Cardiac septum (tissue), 1 donor: ENCODE measurements around the gene DMAP1. TPM values are rescaled to one million over a fixed set of nuclear protein-coding genes. Genes with fewer than 3 reads are reported as not detected.

Source experiments
- DNase-seq: peaks from one replicate; pipeline ENCODE4 v3.0.0-alpha.2; 2020; ENCODE audit warnings: low spot score
- intact Hi-C: fragments of 100-400 bp; cut with DNase I; formaldehyde crosslinking; loops from one replicate; pipeline ENCODE4 v1.14.0; 2022
- total RNA-seq: library from RNA; stranded (reverse); fragmentation: NEBNext Ultra II Directional; extraction: Animal tissue kit (Norgen Biotek cat#: 25700); gene quantifications from one replicate; pipeline ENCODE4 v1.2.1, GENCODE V29; 2021
- donor health status: DM: no; HTN: no; CAD: no.

The DMAP1 gene
- total RNA-seq, 1 donor from 2014 or later = 27.7 TPM

DNA sequence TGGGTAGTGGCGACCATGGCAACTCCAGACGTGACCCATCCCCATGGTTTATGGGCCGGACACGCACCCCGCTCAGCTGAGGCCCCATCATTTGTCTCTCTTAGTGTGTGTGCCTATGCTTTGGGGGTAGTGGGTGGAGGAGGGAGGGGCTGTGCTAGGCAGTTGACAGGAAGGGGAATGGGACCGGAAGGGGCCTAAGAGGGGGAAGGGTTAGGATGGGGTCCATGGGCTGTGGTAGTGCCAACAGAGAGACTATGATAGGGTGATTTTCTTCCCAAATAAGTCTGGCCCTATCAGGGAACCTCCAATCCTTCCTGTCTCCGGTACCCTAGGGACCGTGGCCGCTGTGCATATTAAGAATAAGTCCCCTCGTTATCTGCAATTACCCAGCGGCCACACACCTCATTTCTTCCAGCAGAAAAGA is 9.9 kb downstream of the DMAP1 start:
- intact Hi-C loops = no loop called here

DNA sequence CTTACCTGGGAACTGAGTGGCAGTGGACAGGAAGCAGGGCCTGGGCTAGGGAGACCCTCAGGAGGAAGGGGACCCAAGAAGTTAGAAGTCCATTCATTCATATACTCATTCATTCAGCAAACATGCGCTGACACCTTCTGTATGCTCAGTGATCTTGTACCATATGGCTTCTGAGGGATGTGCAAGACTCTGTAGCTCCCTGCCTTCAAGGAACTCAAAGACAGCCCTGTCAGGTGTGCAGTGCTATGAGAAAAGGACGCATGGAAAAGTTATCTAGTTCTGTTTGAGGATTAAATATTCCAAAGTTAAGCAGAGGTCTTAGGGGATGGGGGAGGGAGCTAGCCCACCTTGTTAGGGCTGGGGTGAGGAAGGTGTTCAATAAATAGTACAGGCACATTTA is 12.5 kb downstream of the DMAP1 start:
- intact Hi-C loops = no loop called here
- DNase-seq = no peak

More for the DNA sequence above, 9.9 kb downstream of the DMAP1 start:
- no peak for DNase-seq

DNA sequence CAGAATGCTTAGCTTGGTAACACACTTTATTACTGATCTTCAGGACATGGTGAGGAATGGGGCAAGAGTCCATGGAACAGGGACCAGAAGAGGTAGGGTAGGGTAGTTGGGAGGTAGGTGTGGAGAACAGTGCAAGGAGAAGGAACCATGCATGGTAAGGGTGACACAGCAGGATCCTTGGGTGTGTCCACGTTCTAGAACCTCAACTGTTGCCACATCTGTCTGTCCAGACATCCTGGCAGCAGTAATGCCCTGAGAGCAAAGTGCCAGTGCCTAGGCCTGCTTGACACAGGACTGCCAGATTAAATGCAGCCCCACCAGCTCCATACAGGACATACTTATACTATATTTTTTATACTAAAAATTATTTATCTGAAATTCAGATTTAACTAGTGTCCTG is 13.9 kb downstream of the DMAP1 start:
- intact Hi-C loops = no loop called here
- peak; percentile 77 for DNase-seq

DNA sequence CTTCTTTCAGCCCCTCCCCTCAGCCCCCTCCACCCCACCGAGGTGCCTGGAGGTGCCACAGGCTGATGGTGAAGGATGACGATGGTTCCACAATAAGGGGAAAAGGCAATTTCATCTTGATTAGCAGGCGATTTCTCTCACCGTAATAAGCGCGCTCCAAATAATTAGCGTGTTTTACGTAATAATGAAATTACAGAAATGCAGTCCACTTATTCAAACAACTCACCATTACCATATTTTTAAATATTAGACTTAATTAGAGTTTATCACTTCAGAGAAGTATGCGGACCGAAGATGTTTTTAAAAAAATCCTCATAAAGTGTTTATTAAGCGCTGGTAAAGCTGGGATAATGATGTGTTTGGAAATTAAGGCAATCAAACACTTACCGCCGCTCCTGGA is 14.9 kb downstream of the DMAP1 start:
- no peak for DNase-seq
- intact Hi-C loops = no loop called here

DNA sequence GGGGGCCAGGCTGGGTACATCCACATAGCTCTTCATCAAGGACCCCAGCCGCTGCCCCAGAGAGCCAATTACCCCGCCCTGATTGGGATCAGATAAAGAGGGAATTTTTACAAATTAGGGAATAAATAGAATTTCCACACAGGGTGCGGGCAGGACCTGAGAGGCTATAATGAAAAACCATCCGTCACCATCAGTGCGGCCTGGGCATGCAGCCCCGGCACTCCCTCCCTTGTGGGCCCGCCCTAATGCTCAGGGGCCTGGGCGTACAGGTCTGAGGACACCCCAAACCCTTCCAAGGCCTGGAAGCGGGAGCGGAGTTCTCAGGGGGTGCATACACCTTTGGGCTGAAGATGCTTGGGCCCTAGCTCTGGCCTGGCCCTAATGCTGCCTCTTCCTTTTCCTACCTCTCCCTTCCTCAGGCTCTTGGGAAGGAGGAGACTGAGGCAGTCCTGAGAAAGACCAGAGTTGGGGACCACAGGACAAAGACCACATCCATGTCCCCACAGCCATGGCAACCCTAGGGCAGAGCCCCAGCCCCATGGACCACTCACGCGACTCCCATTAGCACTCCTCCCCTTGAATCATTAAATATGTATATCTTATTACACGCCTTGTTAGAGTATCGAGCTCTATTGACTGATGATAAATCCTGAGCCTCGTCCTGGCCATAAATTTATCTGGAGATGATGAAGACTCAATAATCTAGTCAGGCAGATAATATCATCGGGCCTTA is 16.3 kb downstream of the DMAP1 start:
- intact Hi-C loops = no loop called here

DNA sequence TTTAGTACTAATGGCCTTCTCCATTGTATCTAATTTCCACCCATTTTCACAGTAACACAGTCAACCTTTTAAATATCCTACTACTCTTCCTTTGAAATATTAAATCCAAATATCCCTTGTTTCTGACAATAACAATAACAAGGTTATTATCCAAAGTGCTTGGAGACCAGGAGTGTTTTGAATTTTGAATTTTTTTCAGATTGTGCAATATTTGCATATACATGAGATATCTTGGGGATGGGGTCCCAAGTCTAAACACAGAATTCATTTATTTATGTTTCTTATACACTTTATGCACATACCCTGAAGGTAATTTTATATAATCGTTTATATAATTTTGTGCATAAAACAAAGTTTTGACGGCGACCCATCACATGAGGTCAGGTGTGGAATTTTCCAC is 17.5 kb downstream of the DMAP1 start:
- no peak for DNase-seq
- intact Hi-C loops = no loop called here

More for the DNA sequence above, 16.3 kb downstream of the DMAP1 start:
- DNase-seq = peak; percentile 55

DNA sequence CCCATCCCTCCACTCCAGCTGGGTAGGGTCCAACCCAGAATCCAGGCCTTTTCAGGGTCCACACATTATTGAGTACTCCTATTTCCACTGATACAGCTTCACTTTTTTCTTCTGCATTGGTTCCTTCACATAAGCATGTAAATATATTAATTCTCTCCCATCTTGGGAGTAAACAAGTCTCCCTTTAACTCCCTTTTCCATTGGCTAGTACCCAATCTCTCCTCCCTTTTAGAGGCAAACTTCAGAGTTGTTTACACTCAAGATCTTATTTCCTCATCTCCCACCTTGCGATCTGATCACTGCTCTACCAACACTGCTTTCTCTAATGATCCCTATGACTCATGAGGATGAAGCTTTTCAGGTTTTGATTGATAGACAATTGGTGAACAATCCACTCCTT is 20.3 kb downstream of the DMAP1 start:
- intact Hi-C loops = no loop called here
- no peak for DNase-seq

DNA sequence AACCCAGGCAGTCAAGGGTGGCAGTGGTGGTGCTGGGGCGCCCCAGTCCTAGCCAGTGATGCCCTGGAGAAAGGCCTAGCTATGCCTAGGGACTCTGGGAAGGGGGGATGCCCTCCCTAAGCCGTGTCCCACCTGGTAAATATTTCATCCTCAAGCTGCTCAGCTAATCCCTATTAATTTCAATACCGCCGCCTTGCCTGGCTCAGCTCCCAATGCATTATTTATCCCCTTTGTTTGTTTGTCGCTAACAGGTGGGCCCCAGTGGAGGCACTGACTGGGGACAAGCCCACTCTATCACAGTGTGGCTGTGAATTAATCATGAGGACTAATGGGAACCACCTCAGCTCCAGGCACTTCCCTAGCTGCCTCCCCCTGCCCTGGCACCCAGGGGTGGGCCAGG is 22.5 kb downstream of the DMAP1 start:
- no peak for DNase-seq
- intact Hi-C loops = no loop called here

DNA sequence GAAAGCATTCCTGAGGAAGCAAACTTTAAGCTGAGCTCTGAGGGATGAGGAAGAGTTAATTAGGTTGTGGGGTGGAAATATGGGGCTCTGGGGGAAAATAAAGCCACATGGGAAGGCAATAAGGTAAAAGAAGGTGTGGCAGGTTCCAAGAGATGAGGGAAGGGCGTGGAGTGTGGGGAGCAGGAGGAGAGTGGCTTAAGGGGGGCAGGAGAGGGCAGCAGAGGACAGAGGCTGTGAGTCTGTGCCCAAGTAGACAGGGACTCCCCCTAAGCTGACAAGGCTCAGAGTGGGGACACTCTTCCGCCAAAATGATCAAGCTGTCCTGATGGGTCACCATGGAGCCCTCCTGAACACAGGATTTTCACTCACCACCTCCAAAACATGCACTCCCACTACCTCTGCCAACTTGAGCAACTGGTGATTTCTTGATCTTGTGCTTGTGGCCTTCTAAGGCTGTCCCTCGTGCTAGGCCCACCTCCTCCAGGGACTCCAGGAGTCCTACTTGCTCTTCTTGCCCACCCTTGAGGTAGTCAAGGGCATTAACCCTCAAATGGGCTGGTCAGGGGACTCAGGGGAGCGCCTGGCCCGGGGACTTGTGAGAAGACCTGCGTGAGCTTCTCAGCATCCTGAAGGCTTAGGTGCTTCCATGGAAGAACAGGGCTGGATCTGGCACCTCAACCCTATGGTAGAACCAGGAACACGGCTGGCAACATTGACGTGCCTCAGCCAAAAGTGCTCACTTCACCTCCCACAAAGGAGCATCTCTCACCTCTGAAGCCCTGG is 23.4 kb downstream of the DMAP1 start:
- DNase-seq = no peak
- intact Hi-C loops = no loop called here

DNA sequence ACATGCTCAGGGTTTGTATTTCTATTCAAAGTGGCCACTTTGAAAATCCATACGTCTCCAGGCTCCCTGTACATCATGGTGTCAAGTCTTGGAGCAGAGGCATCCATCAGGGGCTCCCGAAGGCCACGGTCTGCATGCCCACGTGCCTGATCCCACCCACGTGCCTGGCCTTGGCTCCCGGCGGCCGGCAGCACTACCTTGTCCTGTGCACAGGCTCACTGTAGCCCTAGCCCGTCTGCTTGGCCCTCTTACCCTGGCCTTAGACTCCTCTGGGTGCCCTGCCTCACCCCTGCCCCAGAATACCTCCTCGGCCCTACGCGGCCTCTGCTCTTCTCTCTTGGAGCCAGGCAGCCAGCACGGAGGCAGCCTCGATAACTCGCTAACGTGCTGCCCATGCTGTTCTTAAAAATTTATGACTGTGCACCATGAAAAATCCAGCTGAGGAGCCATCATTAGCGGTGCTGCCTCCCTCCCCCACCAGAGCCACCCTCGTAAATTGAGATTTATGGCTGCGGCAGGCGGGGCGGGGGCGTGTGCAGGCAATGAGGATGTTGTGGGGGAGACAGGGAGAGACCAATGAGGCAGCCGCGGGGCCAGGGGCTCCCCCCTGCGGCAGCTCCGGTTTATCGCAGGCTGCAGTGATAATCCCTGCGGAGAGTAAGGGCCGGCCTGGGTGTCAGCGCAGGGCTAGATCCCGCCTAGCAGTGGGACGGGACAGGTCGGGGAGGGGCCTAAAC is 24.6 kb downstream of the DMAP1 start:
- intact Hi-C loops = no loop called here
- DNase-seq = no peak

DNA sequence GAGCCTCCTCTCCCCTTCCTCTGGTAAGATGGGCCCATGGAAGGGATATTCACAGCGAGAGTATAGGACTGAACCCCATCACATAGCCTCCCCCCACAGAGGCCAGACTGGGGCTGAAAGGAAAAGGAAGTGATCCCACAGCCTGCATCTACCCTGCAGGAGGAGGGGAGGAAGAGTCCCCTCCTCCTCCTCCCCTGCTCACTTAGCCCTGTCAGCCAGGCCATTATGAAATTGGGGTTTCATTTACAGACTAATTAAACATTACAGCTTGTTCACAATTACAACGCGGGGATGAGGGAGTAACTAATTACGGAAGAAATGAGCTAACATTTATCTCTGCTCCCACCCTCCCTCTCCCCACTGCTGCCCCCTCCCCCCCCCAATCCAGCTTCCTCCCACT is 25.4 kb downstream of the DMAP1 start:
- intact Hi-C loops = no loop called here
- DNase-seq = no peak

DNA sequence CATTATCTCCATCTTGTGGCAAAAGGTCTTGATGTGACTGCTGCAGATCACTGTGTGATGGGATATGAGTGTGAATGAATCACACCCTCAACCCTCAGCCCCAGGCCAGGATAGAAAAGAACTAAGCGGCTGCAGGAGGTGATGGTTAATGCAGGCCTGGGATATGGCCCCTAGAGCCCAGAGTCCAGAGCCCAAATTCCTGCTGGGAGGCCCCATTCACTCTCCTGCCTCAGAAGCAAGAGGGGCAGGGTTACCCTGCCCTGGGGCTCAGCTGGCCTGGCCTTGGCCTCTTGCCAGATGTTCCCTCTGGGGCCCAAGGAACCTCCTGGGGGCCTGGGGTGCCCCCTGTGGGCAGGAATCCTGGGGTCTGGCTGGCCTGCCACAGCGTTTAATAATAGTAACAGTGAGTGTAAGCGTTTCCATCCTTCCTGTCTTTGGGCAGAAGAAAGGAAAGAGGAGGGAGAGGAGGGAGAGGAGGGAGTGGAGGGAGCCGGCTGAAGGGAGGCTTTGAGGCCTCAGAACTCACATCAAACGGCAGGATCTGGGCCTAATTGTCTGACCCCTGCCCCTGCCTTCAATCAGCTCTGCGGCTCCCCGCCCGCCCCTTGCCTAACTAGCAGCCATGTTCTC is 26.2 kb downstream of the DMAP1 start:
- no peak for DNase-seq
- intact Hi-C loops = no loop called here

DNA sequence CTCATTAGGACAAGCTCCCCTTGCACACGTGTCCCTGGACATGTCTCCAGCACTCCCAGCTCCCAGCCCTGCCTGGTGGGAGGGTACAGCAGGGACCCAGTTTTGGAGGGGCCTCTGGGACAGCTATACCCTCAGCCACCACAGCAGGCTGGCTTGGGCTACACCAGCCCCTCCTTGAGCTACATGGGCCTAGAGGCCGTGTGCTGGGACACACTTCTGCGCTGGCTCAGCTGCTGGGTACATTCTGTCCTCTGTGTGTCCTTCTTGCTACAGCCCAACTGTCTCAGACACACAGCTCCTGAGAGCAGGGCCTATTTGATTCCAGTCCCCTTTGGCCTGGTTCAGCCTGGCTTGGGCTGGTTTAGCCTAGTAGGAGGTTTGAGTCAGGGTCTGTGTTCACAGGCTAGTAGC is 26.7 kb downstream of the DMAP1 start:
- DNase-seq = no peak
- intact Hi-C loops = no loop called here

DNA sequence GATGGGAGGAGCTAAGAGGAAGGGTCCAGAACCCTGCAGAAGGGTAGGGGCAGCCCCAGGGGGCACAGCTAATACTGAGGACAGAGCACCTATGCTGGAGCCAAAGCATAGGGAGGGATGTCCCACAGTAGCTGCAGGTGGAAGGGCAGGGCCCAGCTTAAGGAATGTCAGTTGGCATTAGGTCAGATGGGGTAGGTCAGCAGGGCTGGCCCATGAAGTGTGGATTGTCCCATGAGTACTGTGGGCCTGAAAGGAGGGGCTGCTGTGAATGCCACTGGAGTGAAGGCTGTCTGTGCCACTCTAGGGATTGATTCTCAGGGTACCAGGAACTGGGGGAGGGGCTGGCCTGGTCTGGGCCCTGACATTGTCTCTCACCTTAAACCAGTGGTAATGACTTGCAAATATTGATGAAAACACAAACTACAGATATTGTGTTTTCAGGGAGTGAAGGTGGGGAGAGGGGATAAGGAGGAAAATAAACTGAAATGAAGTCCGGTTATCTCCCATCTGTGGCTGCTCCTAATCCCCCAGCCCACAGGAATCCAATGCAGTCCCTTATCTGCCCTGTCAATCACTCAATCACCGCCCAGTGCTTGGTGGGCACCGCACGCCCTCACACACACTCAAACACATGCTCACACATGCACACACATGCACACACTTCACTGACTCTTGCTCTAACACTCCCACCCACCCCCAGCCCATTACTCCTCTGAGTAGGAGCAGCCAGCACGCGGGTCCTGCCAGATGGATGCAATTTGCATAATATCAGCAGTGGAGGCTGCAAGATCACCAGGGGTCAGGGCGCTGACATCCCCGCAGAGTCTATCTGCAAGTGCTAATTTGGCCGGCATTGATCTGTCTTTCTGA is 27.8 kb downstream of the DMAP1 start:
- no peak for DNase-seq
- intact Hi-C loops = no loop called here

DNA sequence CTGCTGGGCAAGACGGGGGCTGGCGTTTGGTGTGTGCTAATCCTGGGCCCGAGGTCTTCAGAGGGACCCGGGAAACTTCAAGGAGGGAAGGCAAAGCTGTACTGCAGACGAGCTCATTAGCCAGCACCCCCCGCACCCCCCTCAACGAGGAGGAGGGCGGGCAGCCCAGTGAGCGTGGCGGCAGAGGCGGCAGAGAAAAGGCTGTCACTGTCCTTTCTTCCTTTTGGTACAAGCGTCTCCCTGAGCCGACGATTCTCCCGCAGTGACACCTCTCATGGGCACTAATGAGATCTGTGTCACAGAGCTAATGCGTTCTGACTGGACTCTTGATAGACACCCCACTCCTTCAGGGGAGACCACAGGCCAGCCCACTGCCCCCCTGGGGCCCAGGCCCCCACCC is 29.5 kb downstream of the DMAP1 start:
- intact Hi-C loops = no loop called here
- no peak for DNase-seq

DNA sequence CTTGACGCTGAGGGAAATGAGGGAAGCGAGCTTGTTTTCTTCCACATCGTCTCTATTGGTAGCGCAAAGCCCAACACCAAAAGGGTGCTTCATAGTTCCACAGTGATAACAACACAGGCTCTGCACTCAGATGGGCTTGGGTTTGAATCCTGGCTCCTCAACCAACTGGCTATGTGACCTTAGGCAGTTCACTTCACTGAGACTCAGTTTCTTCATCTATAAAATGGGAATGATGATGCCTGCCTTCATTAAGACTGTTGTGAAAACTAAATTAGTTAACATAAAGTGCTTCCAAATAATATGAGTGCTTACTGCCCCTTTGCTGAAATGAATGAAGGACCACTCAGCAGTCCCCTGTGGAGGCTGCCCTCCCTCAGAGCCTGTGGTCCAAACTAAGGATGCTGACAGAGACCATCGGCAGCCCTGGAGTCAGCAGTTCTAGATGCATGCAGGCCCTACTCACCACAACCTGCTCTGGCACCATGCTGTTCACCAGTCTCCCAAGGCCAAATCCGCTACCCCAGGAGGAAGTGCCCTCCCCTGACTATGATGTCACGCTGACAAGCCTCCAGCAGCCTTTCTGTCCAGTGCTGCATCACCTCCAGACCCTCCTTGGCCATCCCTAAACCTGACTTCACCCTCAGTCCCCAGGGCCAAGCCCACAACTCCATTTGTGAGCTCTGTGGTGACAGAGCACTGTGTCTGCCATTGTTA is 30.7 kb downstream of the DMAP1 start:
- no peak for DNase-seq
- intact Hi-C loops = no loop called here

DNA sequence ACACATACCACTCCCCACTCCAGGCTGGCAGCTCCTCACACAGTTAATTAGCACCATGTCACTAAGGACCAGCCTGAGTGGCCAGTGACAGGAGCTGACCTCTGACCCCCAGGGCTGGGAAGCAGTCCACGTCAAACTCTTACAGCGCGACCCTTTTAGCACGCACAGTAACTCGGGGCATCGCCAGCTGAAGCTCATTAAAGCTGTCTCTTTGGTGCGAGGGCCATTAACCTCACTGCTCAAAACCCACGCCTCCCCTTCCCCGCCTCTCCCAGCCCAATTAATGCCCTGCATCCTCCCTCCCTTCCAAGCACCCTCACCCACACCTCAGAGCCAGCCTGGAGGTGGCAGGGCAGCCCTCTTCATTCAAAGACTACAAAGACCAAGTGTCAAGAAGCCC is 31.7 kb downstream of the DMAP1 start:
- DNase-seq = no peak
- intact Hi-C loops = no loop called here

DNA sequence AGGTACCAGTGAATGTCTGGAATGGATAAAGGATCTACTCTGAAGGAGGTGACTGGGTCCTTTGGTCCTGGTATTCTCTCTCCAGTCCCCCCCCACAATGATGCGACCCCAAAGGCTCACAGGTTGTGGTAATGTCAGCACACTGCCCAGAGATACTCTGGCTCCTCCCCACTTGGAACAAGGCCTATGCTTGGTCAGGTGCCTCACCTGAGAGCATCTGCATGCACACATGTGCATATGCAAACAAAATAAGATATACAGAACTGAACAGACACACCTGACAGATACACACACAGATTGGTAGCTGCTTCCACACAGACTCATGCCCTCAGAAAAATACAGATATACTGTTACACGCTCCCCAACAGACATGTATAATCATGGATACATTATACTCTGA is 33.5 kb downstream of the DMAP1 start:
- intact Hi-C loops = no loop called here
- no peak for DNase-seq

DNA sequence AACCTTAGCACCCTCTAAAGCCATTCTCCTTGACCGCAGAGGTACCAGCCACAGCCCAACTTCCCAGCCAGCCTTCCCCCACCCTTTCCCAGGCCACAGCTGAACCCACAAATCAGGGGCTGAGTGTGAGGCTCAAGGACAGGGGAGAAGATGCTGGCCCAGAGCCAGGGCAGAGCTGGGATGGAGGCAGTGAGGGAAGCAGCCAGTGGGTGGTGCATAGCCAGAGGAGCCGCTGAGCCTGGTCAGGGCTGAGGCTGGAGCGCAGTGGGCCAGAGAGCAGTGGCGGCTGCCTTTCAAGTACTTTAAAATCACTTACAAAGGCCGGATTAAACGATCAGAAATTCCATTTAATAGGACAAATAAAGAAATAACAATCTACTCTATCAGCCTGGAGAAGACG is 36.3 kb downstream of the DMAP1 start:
- DNase-seq = no peak
- intact Hi-C loops = no loop called here
